Fibroblast of lung (primary cell): ENCODE measurements around the gene ATCAY. TPM values are rescaled to one million over a fixed set of nuclear protein-coding genes. Genes with fewer than 3 reads are reported as not detected.

Source experiments
- DNase-seq, 2 donors: peaks; one replicate each; pipeline versions ENCODE4 v3.0.0 to v3.0.0-alpha.2; 2010; ENCODE audit warnings: low read depth in 2 of 2
- H2AFZ ChIP-seq: 2 replicates; pipeline ENCODE4 v1.5.1; 2012; ENCODE audit warnings: low read length, control low read depth, inconsistent platforms
- H3K27ac ChIP-seq: 2 replicates; pipeline ENCODE4 v1.5.1; 2011; ENCODE audit warnings: low read length, control low read depth; ENCODE audit not compliant: insufficient read depth
- H3K27me3 ChIP-seq: 2 replicates; pipeline ENCODE4 v1.5.1; 2011; ENCODE audit warnings: mild to moderate bottlenecking, low read length; ENCODE audit not compliant: control insufficient read depth, insufficient read depth
- H3K36me3 ChIP-seq: 2 replicates; pipeline ENCODE4 v1.5.1; 2011; ENCODE audit warnings: low read length; ENCODE audit not compliant: control insufficient read depth, insufficient read depth
- H3K4me1 ChIP-seq: 2 replicates; pipeline ENCODE4 v1.5.1; 2011; ENCODE audit warnings: low read length; ENCODE audit not compliant: control insufficient read depth, insufficient read depth; ENCODE audit errors: extremely low read depth
- H3K4me2 ChIP-seq: 2 replicates; pipeline ENCODE4 v1.5.1; 2011; ENCODE audit warnings: low read length, control low read depth; ENCODE audit not compliant: insufficient read depth; ENCODE audit errors: extremely low read depth
- H3K4me3 ChIP-seq, 4 experiments: fragments of 200-600 bp in 1 of 4; sonication (generic) in 1 of 4; replicated peaks in 1 of 4; 2 replicates each; pipeline ENCODE4 v1.5.1; 2011 to 2016; ENCODE audit warnings: low read length in 4 of 4, low read depth in 3 of 4, mild to moderate bottlenecking in 3 of 4, control low read depth in 2 of 4, inconsistent platforms in 1 of 4, mixed read lengths in 1 of 4; ENCODE audit not compliant: insufficient read depth in 1 of 4; ENCODE audit errors: control extremely low read depth in 1 of 4
- H3K79me2 ChIP-seq: 2 replicates; pipeline ENCODE4 v1.5.1; 2012; ENCODE audit warnings: mild to moderate bottlenecking, low read length, inconsistent platforms; ENCODE audit not compliant: control insufficient read depth, insufficient read depth
- H3K9ac ChIP-seq: 2 replicates; pipeline ENCODE4 v1.5.1; 2011; ENCODE audit warnings: mild to moderate bottlenecking, low read length, control low read depth; ENCODE audit not compliant: insufficient read depth
- H3K9me3 ChIP-seq: 2 replicates; pipeline ENCODE4 v1.5.1; 2012; ENCODE audit warnings: low read depth, low read length; ENCODE audit not compliant: control insufficient read depth, insufficient read depth
- H4K20me1 ChIP-seq: 2 replicates; pipeline ENCODE4 v1.5.1; 2011; ENCODE audit warnings: low read length; ENCODE audit not compliant: control insufficient read depth, insufficient read depth; ENCODE audit errors: extremely low read depth
- CTCF ChIP-seq, 2 donors: IDR thresholded peaks in 1 of 2; conservative IDR thresholded peaks in 1 of 2; 1 replicate in 1 of 2; 2 replicates in 1 of 2; pipeline ENCODE4 v1.5.1; 2011 to 2012; ENCODE audit warnings: low read length in 2 of 2, control low read depth in 1 of 2, inconsistent platforms in 1 of 2, low read depth in 1 of 2, mild to moderate bottlenecking in 1 of 2
- EZH2 ChIP-seq: IDR thresholded peaks from 2 replicates; pipeline ENCODE4 v1.5.1; 2012; ENCODE audit warnings: low read length, control low read depth, mild to moderate bottlenecking; ENCODE audit errors: missing control alignments
- polyA plus RNA-seq, 2 donors: library from polyadenylated mRNA; depleted of rRNA in 1 of 2; stranded (reverse) in 1 of 2; unstranded in 1 of 2; fragments of >200 nt; gene quantifications; 2 replicates each; pipeline ENCODE4 v1.2.1, GENCODE V29; 2011 to 2012; ENCODE audit warnings: missing spikeins in 1 of 2
- total RNA-seq: library from RNA; depleted of rRNA; stranded (reverse); fragments of >200 nt; gene quantifications from 2 replicates; pipeline ENCODE4 v1.2.1, GENCODE V29; 2014

ATCAY gene
- total and polyA plus RNA-seq, 2 donors (not counting 1 experiment from before 2014, with no cell fraction given), result 0.01 TPM; not detected in 1

- DNase-seq, result no peak
- H3K79me2 ChIP-seq, result no peaks in the 10 kb centered on the region
- H3K9ac ChIP-seq, result no peak overlapping the region
- no peak overlapping the region for H3K4me3 ChIP-seq
- H3K27me3 ChIP-seq, result no peaks in the 10 kb centered on the region
- no peak overlapping the region for H3K27ac ChIP-seq
- H4K20me1 ChIP-seq, result no peaks in the 10 kb centered on the region
- no peak overlapping the region for H2AFZ ChIP-seq
- TF ChIP-seq EZH2, result no peak
- TF ChIP-seq CTCF (conservative IDR thresholded peaks at IDR 0.05 in 1 of 2, IDR thresholded peaks at IDR 0.05 in 1 of 2; ENCODE audit: low read depth in 1 of 2, low read length in 2 of 2), result no peak
- no peaks in the 10 kb centered on the region for H3K4me1 ChIP-seq
- H3K36me3 ChIP-seq, result no peaks in the 10 kb centered on the region
- no peak overlapping the region for H3K4me2 ChIP-seq
- no peaks in the 10 kb centered on the region for H3K9me3 ChIP-seq
Measured at GRCh38 chr19:3923096-3923758, 42.7 kb downstream of the ATCAY start.

GRCh38 chr19:3923912-3924311 is 43.4 kb downstream of the ATCAY start:
- no peak for DNase-seq
- Histone ChIP-seq H2AFZ (no peak overlapping the region), H3K9ac (no peak overlapping the region), H3K4me2 (no peak overlapping the region), H3K36me3 (no peaks in the 10 kb centered on the region), H3K9me3 (no peaks in the 10 kb centered on the region), H3K4me1 (no peaks in the 10 kb centered on the region), H3K27me3 (no peaks in the 10 kb centered on the region), H3K79me2 (no peaks in the 10 kb centered on the region), H3K4me3 (no peak overlapping the region), H4K20me1 (no peaks in the 10 kb centered on the region), H3K27ac (no peak overlapping the region)
- no peak for TF ChIP-seq CTCF (conservative IDR thresholded peaks at IDR 0.05 in 1 of 2, IDR thresholded peaks at IDR 0.05 in 1 of 2; ENCODE audit: low read depth in 1 of 2, low read length in 2 of 2)

GRCh38 chr19:3931041-3931440 is 50.6 kb downstream of the ATCAY start:
- no peak for TF ChIP-seq CTCF (conservative IDR thresholded peaks at IDR 0.05 in 1 of 2, IDR thresholded peaks at IDR 0.05 in 1 of 2; ENCODE audit: low read depth in 1 of 2, low read length in 2 of 2)
- no peak for TF ChIP-seq EZH2
- H3K27me3 ChIP-seq, result peaks cover 8% of the 10 kb centered on the region
- DNase-seq, result no peak
- H3K4me3 ChIP-seq, result no peak overlapping the region
- no peaks in the 10 kb centered on the region for H3K4me1 ChIP-seq
- no peak overlapping the region for H3K4me2 ChIP-seq
- no peak overlapping the region for H3K27ac ChIP-seq
- H4K20me1 ChIP-seq, result no peaks in the 10 kb centered on the region
- H3K9me3 ChIP-seq, result no peaks in the 10 kb centered on the region
- no peaks in the 10 kb centered on the region for H3K36me3 ChIP-seq
- no peaks in the 10 kb centered on the region for H3K79me2 ChIP-seq
- no peak overlapping the region for H3K9ac ChIP-seq
- H2AFZ ChIP-seq, result no peak overlapping the region
